SK-N-SH treated with all-trans-retinoic acid at 6 μM for 48 hours (cell line): ENCODE results near the gene ACBD6.

Source experiments
- BACH2 ChIP-seq: fragments of 250-450 bp; sonication (Bioruptor Pico); IDR thresholded peaks from 2 replicates; pipeline ENCODE4 v1.9.0; 2021; ENCODE audit warnings: mild to moderate bottlenecking, borderline replicate concordance
- ESRRG ChIP-seq: fragments of 250-450 bp; sonication (Bioruptor Pico); IDR thresholded peaks from 2 replicates; pipeline ENCODE4 v1.6.1; 2021; ENCODE audit warnings: mild to moderate bottlenecking
- RARB ChIP-seq: fragments of 250-450 bp; sonication (Bioruptor Pico); IDR thresholded peaks from 2 replicates; pipeline ENCODE4 v1.8.0; 2021; ENCODE audit warnings: mild to moderate bottlenecking, moderate library complexity
- TCF4 ChIP-seq: fragments of 250-450 bp; sonication (Bioruptor Pico); IDR thresholded peaks from 2 replicates; pipeline ENCODE4 v1.8.0; 2021; ENCODE audit warnings: mild to moderate bottlenecking, moderate library complexity, borderline replicate concordance

- no peak for TF ChIP-seq BACH2 (CRISPR knock-in tag)
- TF ChIP-seq RARB (CRISPR knock-in tag) = no peak
- no peak for TF ChIP-seq TCF4 (CRISPR knock-in tag)
- TF ChIP-seq ESRRG (CRISPR knock-in tag) = no peak
Measured at GRCh38 chr1:180544050-180544449, 41.7 kb upstream of the ACBD6 start.
